ENCODE results near the gene DAPL1.

DAPL1 gene

GRCh38 chr2:158806941-158807340 lies 11.8 kb downstream of the DAPL1 start:
- Histone ChIP-seq H3K4me2 (ENCODE audit: low read length) (no peak overlapping the region), H3K9me3 (replicated peaks; ENCODE audit: low read length) (no peaks in the 10 kb centered on the region), H3K9ac (ENCODE audit: low read depth, low read length) (no peak overlapping the region), H3K4me3 (ENCODE audit: low read length) (no peak overlapping the region), H3K4me1 (ENCODE audit: control insufficient read depth, insufficient read depth, low read length) (no peaks in the 10 kb centered on the region), H3K27me3 (ENCODE audit: control insufficient read depth, insufficient read depth, low read length) (peaks cover 21% of the 10 kb centered on the region), H3K36me3 (ENCODE audit: insufficient read depth, low read length) (no peaks in the 10 kb centered on the region)

GRCh38 chr2:158808426-158808825 lies 13.3 kb downstream of the DAPL1 start:
- H3K36me3 ChIP-seq (ENCODE audit: insufficient read depth, low read length), result no peaks in the 10 kb centered on the region
- no peak overlapping the region for H3K4me2 ChIP-seq (ENCODE audit: low read length)
- peaks cover 25% of the 10 kb centered on the region for H3K27me3 ChIP-seq (ENCODE audit: control insufficient read depth, insufficient read depth, low read length)
- no peak overlapping the region for H3K4me3 ChIP-seq (ENCODE audit: low read length)
- H3K9me3 ChIP-seq (replicated peaks; ENCODE audit: low read length), result no peaks in the 10 kb centered on the region
- no peaks in the 10 kb centered on the region for H3K4me1 ChIP-seq (ENCODE audit: control insufficient read depth, insufficient read depth, low read length)
- no peak overlapping the region for H3K9ac ChIP-seq (ENCODE audit: low read depth, low read length)

GRCh38 chr2:158809816-158810215 lies 14.7 kb downstream of the DAPL1 start:
- no peak overlapping the region for H3K4me2 ChIP-seq (ENCODE audit: low read length)

DNA sequence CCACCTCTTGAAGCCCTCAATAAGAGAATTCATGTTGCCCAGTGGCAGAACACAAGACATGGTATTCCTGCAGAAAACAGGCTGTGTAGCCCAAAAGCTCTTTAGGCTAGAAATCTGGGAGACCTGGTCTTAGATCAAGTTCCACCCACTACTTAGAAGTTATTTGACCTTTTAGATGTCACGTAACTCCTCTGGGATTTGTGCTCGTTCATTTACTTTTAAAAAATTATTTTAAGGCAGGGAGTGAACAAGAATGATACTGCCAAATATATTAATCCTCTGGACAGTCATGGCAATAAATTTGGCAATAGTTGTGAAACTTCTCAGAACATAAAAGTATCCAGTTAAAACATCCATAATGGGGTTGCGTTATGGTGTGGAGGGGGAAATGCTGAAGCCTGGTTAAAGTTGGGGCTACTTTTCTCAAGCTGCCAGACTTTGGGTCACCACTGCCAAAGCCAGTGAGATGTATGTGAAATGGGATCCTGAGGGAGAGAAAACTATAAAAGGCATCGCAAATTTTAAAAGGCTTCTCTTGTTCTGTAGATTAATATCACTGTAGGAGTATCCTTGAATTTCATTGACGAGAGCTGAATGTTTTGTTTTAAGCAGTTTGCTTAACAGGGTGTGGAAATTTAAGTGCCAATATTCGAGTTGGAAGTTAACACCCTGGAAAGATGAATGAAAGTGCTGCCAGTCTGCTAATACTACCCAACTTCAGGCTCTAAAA lies 15.8 kb downstream of the DAPL1 start:
- Histone ChIP-seq H3K4me1 (ENCODE audit: control insufficient read depth, insufficient read depth, low read length) (no peaks in the 10 kb centered on the region), H3K27me3 (ENCODE audit: control insufficient read depth, insufficient read depth, low read length) (peaks cover 25% of the 10 kb centered on the region), H3K4me2 (ENCODE audit: low read length) (no peak overlapping the region)

More at GRCh38 chr2:158809816-158810215, 14.7 kb downstream of the DAPL1 start:
- no peak overlapping the region for H3K4me3 ChIP-seq (ENCODE audit: low read length)
- H3K9ac ChIP-seq (ENCODE audit: low read depth, low read length), result no peak overlapping the region
- H3K9me3 ChIP-seq (replicated peaks; ENCODE audit: low read length), result no peaks in the 10 kb centered on the region
- peaks cover 25% of the 10 kb centered on the region for H3K27me3 ChIP-seq (ENCODE audit: control insufficient read depth, insufficient read depth, low read length)
- no peaks in the 10 kb centered on the region for H3K4me1 ChIP-seq (ENCODE audit: control insufficient read depth, insufficient read depth, low read length)
- H3K36me3 ChIP-seq (ENCODE audit: insufficient read depth, low read length), result no peaks in the 10 kb centered on the region

GRCh38 chr2:158815166-158815565 lies 20.0 kb downstream of the DAPL1 start:
- Histone ChIP-seq H3K4me3 (ENCODE audit: low read length) (no peak overlapping the region), H3K4me1 (ENCODE audit: control insufficient read depth, insufficient read depth, low read length) (peaks cover 3% of the 10 kb centered on the region), H3K9ac (ENCODE audit: low read depth, low read length) (no peak overlapping the region), H3K36me3 (ENCODE audit: insufficient read depth, low read length) (no peaks in the 10 kb centered on the region), H3K4me2 (ENCODE audit: low read length) (no peak overlapping the region), H3K27me3 (ENCODE audit: control insufficient read depth, insufficient read depth, low read length) (peaks cover 29% of the 10 kb centered on the region), H3K9me3 (replicated peaks; ENCODE audit: low read length) (no peaks in the 10 kb centered on the region)

More for the DNA sequence above, 15.8 kb downstream of the DAPL1 start:
- H3K9me3 ChIP-seq (replicated peaks; ENCODE audit: low read length), result no peaks in the 10 kb centered on the region
- no peaks in the 10 kb centered on the region for H3K36me3 ChIP-seq (ENCODE audit: insufficient read depth, low read length)
- H3K4me3 ChIP-seq (ENCODE audit: low read length), result no peak overlapping the region
- H3K9ac ChIP-seq (ENCODE audit: low read depth, low read length), result no peak overlapping the region

DNA sequence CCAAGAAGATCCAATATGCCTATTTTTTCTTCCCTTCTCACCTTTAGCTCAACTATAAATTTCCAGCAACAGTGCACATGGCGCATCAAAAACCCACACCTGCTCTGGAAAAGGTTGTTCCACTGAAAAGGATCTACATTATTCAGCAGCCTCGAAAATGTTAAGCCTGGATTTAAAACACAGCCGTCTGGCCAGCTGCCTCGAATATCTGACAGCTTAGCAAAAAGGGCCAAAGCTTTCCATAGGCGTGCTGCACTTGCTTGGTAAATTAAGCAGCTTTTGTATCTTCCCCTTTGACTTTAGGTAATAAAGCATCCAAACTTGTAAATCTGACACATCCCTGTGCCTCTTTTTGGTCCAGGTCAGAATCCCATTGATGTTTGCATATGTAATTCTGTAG lies 20.5 kb downstream of the DAPL1 start:
- Histone ChIP-seq H3K9me3 (replicated peaks; ENCODE audit: low read length) (no peaks in the 10 kb centered on the region), H3K9ac (ENCODE audit: low read depth, low read length) (no peak overlapping the region), H3K4me2 (ENCODE audit: low read length) (no peak overlapping the region), H3K4me1 (ENCODE audit: control insufficient read depth, insufficient read depth, low read length) (peaks cover 3% of the 10 kb centered on the region), H3K36me3 (ENCODE audit: insufficient read depth, low read length) (no peaks in the 10 kb centered on the region), H3K4me3 (ENCODE audit: low read length) (no peak overlapping the region), H3K27me3 (ENCODE audit: control insufficient read depth, insufficient read depth, low read length) (peaks cover 24% of the 10 kb centered on the region)

GRCh38 chr2:158817588-158817987 lies 22.5 kb downstream of the DAPL1 start:
- peaks cover 15% of the 10 kb centered on the region for H3K27me3 ChIP-seq (ENCODE audit: control insufficient read depth, insufficient read depth, low read length)
- no peak overlapping the region for H3K4me2 ChIP-seq (ENCODE audit: low read length)
- no peak overlapping the region for H3K4me3 ChIP-seq (ENCODE audit: low read length)
- no peaks in the 10 kb centered on the region for H3K36me3 ChIP-seq (ENCODE audit: insufficient read depth, low read length)
- H3K9ac ChIP-seq (ENCODE audit: low read depth, low read length), result no peak overlapping the region
- no peaks in the 10 kb centered on the region for H3K9me3 ChIP-seq (replicated peaks; ENCODE audit: low read length)
- peaks cover 3% of the 10 kb centered on the region for H3K4me1 ChIP-seq (ENCODE audit: control insufficient read depth, insufficient read depth, low read length)

- Histone ChIP-seq H3K27me3 (ENCODE audit: control insufficient read depth, insufficient read depth, low read length) (peaks cover 15% of the 10 kb centered on the region), H3K36me3 (ENCODE audit: insufficient read depth, low read length) (no peaks in the 10 kb centered on the region), H3K4me1 (ENCODE audit: control insufficient read depth, insufficient read depth, low read length) (peaks cover 3% of the 10 kb centered on the region), H3K4me3 (ENCODE audit: low read length) (no peak overlapping the region), H3K9me3 (replicated peaks; ENCODE audit: low read length) (no peaks in the 10 kb centered on the region), H3K9ac (ENCODE audit: low read depth, low read length) (no peak overlapping the region), H3K4me2 (ENCODE audit: low read length) (no peak overlapping the region)
These were observed 23.4 kb downstream of the DAPL1 start for GRCh38 chr2:158818511-158818910.

DNA sequence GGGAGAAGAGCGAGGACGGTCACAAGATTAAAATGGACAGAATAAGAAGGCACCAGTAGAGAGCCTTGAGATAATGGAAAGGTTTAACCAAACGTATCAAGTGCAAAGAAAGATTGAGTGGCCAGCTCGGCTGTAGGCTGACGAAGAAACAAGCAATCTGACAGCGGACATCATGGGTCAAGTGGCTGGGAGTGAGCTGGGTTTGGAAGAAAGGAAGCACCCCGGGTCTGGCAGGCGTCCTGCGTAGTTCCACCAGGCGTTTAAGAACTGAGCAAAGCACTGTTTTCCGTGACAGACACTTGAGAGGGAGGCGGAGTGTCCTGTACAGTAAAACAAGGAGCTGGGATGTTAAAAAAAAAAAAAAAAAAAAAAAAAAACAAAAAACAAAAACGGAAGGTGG lies 27.1 kb downstream of the DAPL1 start:
- no peak overlapping the region for H3K4me2 ChIP-seq (ENCODE audit: low read length)
- no peak overlapping the region for H3K9ac ChIP-seq (ENCODE audit: low read depth, low read length)
- H3K4me3 ChIP-seq (ENCODE audit: low read length), result no peak overlapping the region
- no peaks in the 10 kb centered on the region for H3K36me3 ChIP-seq (ENCODE audit: insufficient read depth, low read length)
- H3K27me3 ChIP-seq (ENCODE audit: control insufficient read depth, insufficient read depth, low read length), result peaks cover 15% of the 10 kb centered on the region
- H3K9me3 ChIP-seq (replicated peaks; ENCODE audit: low read length), result no peaks in the 10 kb centered on the region
- H3K4me1 ChIP-seq (ENCODE audit: control insufficient read depth, insufficient read depth, low read length), result peaks cover 3% of the 10 kb centered on the region

GRCh38 chr2:158823486-158824237 lies 28.5 kb downstream of the DAPL1 start:
- no peak overlapping the region for H3K4me2 ChIP-seq (ENCODE audit: low read length)
- no peaks in the 10 kb centered on the region for H3K9me3 ChIP-seq (replicated peaks; ENCODE audit: low read length)
- peaks cover 7% of the 10 kb centered on the region for H3K27me3 ChIP-seq (ENCODE audit: control insufficient read depth, insufficient read depth, low read length)
- no peak overlapping the region for H3K4me3 ChIP-seq (ENCODE audit: low read length)
- H3K9ac ChIP-seq (ENCODE audit: low read depth, low read length), result no peak overlapping the region
- H3K4me1 ChIP-seq (ENCODE audit: control insufficient read depth, insufficient read depth, low read length), result peaks cover 5% of the 10 kb centered on the region
- H3K36me3 ChIP-seq (ENCODE audit: insufficient read depth, low read length), result no peaks in the 10 kb centered on the region

- Histone ChIP-seq H3K4me1 (ENCODE audit: control insufficient read depth, insufficient read depth, low read length) (peaks cover 11% of the 10 kb centered on the region), H3K9ac (ENCODE audit: low read depth, low read length) (no peak overlapping the region), H3K36me3 (ENCODE audit: insufficient read depth, low read length) (no peaks in the 10 kb centered on the region), H3K4me2 (ENCODE audit: low read length) (no peak overlapping the region), H3K27me3 (ENCODE audit: control insufficient read depth, insufficient read depth, low read length) (peaks cover 7% of the 10 kb centered on the region), H3K4me3 (ENCODE audit: low read length) (no peak overlapping the region), H3K9me3 (replicated peaks; ENCODE audit: low read length) (no peaks in the 10 kb centered on the region)
These were observed 29.9 kb downstream of the DAPL1 start for GRCh38 chr2:158825021-158825420.

DNA sequence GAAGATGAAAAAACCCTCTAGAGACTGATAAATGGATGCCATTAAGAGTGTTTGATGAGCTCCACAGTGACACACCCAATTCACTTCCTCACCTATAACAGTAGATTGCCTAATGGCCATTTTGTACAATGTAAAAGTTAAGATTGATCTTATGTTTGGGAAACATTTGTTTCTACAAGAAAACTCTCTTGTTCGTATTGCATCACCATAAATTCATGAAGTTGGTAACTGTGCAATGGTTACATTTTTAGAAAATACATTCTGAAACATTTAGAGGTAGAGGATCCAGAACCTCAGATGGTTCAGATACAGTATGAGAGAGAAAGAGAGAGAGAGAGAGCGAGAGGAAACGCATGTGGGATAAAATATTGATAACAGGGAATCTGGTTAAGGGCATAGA lies 31.8 kb downstream of the DAPL1 start:
- Histone ChIP-seq H3K4me3 (ENCODE audit: low read length) (no peak overlapping the region), H3K9ac (ENCODE audit: low read depth, low read length) (no peak overlapping the region), H3K9me3 (replicated peaks; ENCODE audit: low read length) (no peaks in the 10 kb centered on the region), H3K27me3 (ENCODE audit: control insufficient read depth, insufficient read depth, low read length) (peaks cover 4% of the 10 kb centered on the region), H3K4me2 (ENCODE audit: low read length) (no peak overlapping the region), H3K4me1 (ENCODE audit: control insufficient read depth, insufficient read depth, low read length) (peaks cover 11% of the 10 kb centered on the region), H3K36me3 (ENCODE audit: insufficient read depth, low read length) (no peaks in the 10 kb centered on the region)

Measured in skeletal muscle satellite cell (primary cell).